Measurements from ENCODE around the gene TULP1.

DNA sequence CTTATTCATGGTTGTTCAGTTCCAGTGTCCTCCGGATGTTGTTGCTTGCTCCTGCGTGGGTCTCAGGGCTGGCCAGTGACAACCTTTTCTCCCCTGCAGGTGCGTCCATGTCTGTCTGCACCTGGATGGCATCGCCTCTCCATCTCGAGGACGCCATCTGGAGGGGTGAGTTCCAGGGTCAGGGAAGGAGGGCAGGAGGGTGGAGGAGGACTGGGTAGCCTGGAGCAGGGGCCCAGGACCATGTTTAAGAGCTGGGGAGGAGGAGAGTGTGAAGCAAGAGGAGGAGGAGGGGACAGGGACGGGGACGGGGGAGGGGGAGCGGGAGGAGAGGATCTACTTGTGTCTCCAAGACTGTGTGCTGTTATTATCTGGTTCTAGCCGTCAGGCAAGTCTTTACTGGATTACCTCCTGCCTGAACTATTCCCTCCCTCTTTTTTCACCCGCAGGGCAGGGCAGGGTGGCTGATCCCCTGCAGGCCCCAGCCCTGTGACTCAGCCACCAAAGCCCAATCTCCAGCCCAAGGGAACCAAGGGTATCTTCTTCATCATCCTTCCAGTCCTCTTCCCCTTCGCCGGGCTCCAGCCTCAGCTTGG, 32.2 kb upstream of the TULP1 start:
- TF ChIP-seq KMT2A (CRISPR knock-in tag; IDR thresholded peaks at IDR 0.05) (no peak), TBP (CRISPR knock-in tag; IDR thresholded peaks at IDR 0.05) (no peak), GTF2F1 (IDR thresholded peaks at IDR 0.05; ENCODE audit: low read length) (no peak), POLR2A (IDR thresholded peaks at IDR 0.05; ENCODE audit: insufficient read depth in 1 of 2, low read depth in 2 of 2, low read length in 2 of 2) (no peak), ZNF883 (CRISPR knock-in tag; IDR thresholded peaks at IDR 0.05; ENCODE audit: not compliant biosample characterization) (no peak)
- TF ChIP-seq, protein P1, sequence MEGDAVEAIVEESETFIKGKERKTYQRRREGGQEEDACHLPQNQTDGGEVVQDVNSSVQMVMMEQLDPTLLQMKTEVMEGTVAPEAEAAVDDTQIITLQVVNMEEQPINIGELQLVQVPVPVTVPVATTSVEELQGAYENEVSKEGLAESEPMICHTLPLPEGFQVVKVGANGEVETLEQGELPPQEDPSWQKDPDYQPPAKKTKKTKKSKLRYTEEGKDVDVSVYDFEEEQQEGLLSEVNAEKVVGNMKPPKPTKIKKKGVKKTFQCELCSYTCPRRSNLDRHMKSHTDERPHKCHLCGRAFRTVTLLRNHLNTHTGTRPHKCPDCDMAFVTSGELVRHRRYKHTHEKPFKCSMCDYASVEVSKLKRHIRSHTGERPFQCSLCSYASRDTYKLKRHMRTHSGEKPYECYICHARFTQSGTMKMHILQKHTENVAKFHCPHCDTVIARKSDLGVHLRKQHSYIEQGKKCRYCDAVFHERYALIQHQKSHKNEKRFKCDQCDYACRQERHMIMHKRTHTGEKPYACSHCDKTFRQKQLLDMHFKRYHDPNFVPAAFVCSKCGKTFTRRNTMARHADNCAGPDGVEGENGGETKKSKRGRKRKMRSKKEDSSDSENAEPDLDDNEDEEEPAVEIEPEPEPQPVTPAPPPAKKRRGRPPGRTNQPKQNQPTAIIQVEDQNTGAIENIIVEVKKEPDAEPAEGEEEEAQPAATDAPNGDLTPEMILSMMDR (CRISPR knock-in tag; IDR thresholded peaks at IDR 0.05): no peak; the same call in 1 of the 2 replicates
